M059J (cell line): ENCODE measurements around the gene RAET1G. TPM values are rescaled to one million over a fixed set of nuclear protein-coding genes. Genes with fewer than 3 reads are reported as not detected.
"Not testable (repeated sequence)": the region's sequence is repeated elsewhere in the genome, so short reads cannot be mapped to it uniquely, and the experiment has no call there.

Experiments
- DNase-seq: peaks from one replicate; pipeline ENCODE4 v3.0.0-alpha.2; 2012; ENCODE audit warnings: low read depth
- total RNA-seq: library from RNA; depleted of rRNA; stranded (reverse); fragments of >200 nt; shearing (Covaris generic); gene quantifications from 2 replicates; pipeline ENCODE4 v1.2.3, GENCODE V29; 2014

RAET1G gene
- total RNA-seq, 1 experiment from 2014 or later = 19.7 TPM

- not testable (repeated sequence) for DNase-seq
These were observed 31.5 kb upstream of the RAET1G start for GRCh38 chr6:149954328-149954983.

- DNase-seq = not testable (repeated sequence)
These were observed 31.0 kb upstream of the RAET1G start for GRCh38 chr6:149953934-149954327.

- DNase-seq = peak; percentile 43
These were observed 30.5 kb upstream of the RAET1G start for GRCh38 chr6:149953390-149953789.

- DNase-seq = no peak
These were observed 28.7 kb upstream of the RAET1G start for GRCh38 chr6:149951626-149952025.

- no peak for DNase-seq
These were observed 28.2 kb upstream of the RAET1G start for GRCh38 chr6:149951096-149951495.

- no peak for DNase-seq
These were observed 27.5 kb upstream of the RAET1G start for GRCh38 chr6:149950423-149950822.

- no peak for DNase-seq
These were observed 25.7 kb upstream of the RAET1G start for GRCh38 chr6:149948616-149949015.

GRCh38 chr6:149948011-149948410 lies 25.1 kb upstream of the RAET1G start:
- DNase-seq = no peak

- DNase-seq = not testable (repeated sequence)
These were observed 24.6 kb upstream of the RAET1G start for GRCh38 chr6:149947533-149947932.

- not testable (repeated sequence) for DNase-seq
These were observed 23.7 kb upstream of the RAET1G start for GRCh38 chr6:149946631-149947030.

GRCh38 chr6:149945276-149945675 lies 22.4 kb upstream of the RAET1G start:
- DNase-seq = not testable (repeated sequence)

- DNase-seq = not testable (repeated sequence)
These were observed 20.4 kb upstream of the RAET1G start for GRCh38 chr6:149943321-149943720.

- no peak for DNase-seq
These were observed 19.5 kb upstream of the RAET1G start for GRCh38 chr6:149942461-149942829.

GRCh38 chr6:149941583-149942460 lies 18.9 kb upstream of the RAET1G start, which contains the start of gene ULBP2:
TSS of gene ULBP2 (plus strand) at chr6:149942014. CDS start at chr6:149942073, 59 bp downstream.
- peak; percentile 98 for DNase-seq

- no peak for DNase-seq
These were observed 17.7 kb upstream of the RAET1G start for GRCh38 chr6:149940672-149940982.

GRCh38 chr6:149939909-149940671 lies 17.2 kb upstream of the RAET1G start:
- DNase-seq = no peak

GRCh38 chr6:149939356-149939648 lies 16.4 kb upstream of the RAET1G start:
- no peak for DNase-seq

GRCh38 chr6:149938571-149939355 lies 15.8 kb upstream of the RAET1G start:
- peak; percentile 42 for DNase-seq

- not testable (repeated sequence) for DNase-seq
These were observed 15.2 kb upstream of the RAET1G start for GRCh38 chr6:149938013-149938570.

GRCh38 chr6:149936743-149937142 lies 13.8 kb upstream of the RAET1G start:
- DNase-seq = no peak

- no peak for DNase-seq
These were observed 12.7 kb upstream of the RAET1G start for GRCh38 chr6:149935668-149936067.
